GM15510 (cell line): ENCODE results near the gene SCYGR8.

Experiments used
- POLR2A ChIP-seq: IDR thresholded peaks from 3 replicates; pipeline ENCODE4 v1.6.1; 2011; ENCODE audit warnings: borderline replicate concordance; ENCODE audit not compliant: insufficient read length; ENCODE audit errors: extremely low read depth

SCYGR8 gene

DNA sequence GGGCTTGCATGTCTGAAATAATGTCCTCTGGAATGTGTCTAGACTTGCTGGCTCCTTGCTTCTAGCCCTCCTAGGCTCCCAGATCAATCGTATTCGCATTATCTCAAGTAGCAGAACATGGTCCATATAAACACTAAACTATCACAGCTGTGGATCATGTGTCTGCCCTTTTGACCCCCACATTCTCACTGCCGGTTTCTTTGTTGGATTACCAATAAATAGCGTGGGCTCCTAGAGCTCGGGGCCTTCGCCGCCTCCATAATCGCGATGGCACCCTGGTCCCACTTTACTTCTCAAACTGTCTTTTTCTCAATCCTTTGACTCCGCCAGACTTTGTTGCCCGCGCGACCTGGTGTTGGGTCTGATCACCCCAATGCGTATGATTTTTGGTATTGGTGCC lies 6.3 kb upstream of the SCYGR8 start:
- no peak for TF ChIP-seq POLR2A

DNA sequence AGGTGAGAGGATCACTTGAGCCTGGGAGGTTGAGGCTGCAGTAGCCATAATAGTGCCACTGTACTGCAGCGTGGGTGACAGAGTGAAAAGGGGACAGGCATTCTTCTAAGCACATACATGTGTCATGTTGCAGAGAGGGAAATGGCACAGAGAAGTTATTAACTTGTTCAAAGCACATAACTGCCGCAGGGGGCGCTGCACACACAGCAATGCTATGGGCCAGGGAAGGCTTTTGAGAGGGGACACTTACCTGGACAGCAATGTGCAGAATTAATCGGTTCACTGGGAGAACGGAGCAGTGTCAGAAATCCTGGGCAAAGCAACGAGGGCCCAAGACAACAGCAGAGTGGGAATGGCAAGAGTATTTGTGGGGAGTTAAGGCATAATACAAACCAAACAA lies 2.4 kb downstream of the SCYGR8 start:
- TF ChIP-seq POLR2A, result no peak

DNA sequence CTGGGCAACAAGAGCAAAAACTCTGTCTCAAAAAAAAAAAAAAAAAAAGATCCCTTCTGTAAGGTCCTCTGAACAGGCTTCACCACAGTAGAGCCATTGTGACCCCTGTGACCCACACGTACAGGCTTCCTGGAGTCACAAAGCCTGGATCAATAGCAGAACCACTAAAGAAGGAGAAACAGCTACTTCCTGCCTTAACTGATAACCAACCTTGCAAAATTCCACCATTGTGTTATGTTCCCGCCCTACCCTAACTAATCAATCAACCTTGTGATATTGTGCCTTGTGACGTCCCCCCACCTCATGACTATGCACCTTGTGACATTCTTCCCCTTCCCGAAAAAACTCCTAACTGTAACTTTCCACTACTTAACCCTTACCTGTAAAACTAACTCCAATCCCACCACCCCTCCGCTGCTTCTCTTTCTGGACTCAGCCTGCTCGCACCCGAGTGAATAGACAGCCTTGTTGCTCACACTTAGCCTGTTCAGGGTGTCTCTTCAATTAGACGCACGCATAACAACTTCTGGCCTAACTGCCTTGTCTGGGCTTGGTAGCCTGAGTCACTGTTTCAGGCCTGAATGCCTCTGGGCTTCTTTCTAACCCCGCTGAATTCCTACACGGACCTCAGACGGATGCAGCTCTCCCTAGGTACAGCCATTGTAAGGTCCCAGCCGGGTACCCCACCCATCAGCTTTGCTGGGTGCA lies 13.9 kb downstream of the SCYGR8 start:
- TF ChIP-seq POLR2A, result no peak

DNA sequence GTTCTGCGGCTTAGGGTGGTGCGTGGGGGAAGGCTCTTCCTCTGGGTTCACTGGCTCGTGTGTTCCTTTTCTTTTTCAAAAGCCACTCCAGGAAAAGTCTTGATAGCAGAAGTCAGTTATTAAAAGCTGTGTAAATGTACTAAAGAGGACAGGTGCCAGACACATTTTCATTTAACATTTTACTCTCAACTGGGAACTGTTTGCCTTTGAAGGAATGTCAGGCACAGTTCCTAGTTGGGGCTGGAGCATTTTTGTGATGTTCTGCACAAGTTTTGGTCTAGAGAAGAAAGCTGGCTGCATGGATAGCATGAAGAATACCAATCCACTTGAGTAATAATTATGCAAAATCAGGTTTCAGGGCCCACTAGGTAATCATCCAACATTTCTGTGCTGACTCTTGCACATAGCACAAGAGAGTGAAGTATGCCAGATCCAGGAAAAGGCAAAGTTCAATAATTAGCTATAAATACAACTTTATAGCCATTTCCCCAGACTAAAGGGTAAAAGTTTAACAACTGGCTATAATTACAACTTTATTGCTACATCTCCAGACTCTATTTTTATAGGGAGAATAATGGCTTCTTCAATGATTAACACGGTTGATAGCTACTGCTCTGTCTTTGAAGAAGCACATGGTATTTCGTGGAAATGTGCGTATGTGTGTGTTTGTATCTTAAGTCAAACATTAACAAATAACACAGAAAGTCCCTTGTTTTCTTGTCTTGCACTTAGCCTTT lies 16.2 kb downstream of the SCYGR8 start:
- TF ChIP-seq POLR2A, result no peak

DNA sequence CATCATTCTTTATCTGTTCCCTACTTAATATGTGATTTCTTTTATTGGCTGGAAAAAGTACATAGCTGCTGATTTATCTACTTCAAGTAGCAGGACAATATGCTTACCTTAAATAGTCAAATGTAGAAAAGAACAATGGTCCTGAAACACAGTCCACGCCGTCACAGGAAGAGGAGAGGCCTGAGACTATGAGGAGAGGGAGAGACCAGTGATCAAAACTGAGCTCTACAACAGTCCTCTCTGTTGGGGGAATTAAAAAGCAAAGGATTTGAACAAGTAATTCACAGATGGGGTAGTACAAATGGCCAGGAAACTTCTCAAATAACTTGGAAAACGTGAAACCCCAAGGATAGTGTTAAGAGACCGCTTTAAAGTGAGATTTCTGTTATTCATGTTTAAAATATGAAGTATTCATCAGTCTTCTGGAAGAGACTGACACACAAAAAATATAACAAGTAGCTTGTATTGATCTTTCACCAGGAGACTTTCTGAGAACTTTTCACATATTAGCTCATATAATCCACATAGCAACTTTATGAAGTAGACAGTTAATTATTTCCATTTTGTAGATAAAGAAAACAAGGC lies 20.2 kb downstream of the SCYGR8 start:
- no peak for TF ChIP-seq POLR2A

DNA sequence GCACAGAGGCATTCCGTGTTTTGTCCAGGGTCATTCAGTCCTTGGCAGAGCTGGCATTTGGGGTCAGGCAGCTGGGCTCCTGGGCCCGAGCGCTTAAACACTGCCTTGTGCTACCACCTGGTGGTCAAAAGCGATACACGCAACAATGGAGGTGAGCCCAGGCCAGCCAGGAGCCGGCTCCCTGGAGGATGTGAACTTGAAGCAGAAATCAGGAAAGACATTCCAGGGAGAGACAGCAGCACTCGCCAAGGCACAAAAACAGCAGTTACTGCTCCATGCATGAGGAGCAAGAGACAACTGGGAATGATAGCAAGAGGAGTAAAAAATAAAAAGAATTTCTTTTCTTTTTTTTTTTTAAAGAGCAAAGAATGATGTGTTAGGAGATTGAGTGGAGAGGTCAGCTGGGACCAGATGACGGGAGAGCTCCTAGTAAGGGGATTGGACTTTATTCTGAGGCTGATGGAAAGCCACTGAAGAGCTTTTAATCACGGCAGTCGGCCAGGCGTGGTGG lies 20.7 kb downstream of the SCYGR8 start:
- TF ChIP-seq POLR2A, result no peak

DNA sequence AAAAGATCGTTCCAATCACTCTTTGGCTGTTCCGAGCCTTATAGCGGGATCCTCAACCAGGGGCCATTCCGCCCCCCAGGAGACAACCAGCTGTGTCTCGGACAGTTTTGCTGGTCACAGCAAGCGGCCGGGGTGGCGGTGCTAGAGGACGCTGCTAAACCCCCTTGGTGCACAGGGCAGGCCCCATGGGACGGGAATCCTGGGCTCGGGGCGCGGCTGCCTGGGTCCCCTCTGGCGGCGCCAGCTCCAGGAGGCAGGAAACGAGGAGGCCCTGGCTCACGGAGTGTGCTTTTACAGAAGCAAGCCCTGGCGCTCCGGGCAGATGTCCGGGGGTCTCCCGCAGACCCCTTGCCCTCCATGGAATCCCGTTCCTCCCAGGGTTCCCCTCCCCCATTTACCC lies 22.1 kb downstream of the SCYGR8 start:
- no peak for TF ChIP-seq POLR2A

DNA sequence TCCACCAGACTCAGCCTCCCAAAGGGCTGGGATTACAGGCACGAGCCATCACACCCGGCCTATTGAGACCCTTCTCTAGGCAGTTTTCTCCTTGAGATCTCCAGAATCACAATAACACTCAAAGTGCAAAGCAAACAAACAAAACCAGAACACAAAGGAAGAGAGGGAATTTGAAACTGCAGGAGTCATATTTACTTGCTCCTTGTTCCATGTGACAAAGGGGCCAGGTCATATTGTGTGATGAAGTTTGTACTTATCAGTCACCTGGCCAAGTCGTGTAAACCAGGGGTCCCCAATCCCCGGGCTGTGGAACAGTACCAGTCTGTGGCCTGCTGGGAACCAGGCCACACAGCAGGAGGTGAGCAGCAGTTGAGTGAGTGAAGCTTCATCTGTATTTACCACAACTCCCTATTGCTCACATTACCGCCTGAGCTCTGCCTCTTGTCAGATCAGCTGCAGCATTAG lies 26.5 kb downstream of the SCYGR8 start:
- TF ChIP-seq POLR2A, result no peak

DNA sequence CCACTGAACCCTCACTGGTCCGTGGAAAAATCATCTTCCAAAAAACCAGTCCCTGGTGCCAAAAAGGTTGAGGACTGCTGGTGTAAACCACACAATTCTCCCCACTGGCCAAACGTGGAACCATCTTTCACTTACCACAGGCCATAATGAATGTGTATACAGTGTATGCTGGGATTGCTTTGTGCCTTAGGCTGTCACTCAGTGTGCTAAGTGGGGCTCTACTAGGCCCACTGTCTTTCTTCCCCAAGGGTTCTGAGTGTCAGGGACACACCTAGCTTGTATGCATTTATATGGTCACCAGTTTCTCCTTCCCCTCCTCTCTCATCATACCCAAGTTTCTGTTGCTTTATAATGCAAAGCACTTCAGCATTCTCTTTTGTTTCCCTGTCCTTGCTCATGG lies 27.2 kb downstream of the SCYGR8 start:
- TF ChIP-seq POLR2A, result no peak

DNA sequence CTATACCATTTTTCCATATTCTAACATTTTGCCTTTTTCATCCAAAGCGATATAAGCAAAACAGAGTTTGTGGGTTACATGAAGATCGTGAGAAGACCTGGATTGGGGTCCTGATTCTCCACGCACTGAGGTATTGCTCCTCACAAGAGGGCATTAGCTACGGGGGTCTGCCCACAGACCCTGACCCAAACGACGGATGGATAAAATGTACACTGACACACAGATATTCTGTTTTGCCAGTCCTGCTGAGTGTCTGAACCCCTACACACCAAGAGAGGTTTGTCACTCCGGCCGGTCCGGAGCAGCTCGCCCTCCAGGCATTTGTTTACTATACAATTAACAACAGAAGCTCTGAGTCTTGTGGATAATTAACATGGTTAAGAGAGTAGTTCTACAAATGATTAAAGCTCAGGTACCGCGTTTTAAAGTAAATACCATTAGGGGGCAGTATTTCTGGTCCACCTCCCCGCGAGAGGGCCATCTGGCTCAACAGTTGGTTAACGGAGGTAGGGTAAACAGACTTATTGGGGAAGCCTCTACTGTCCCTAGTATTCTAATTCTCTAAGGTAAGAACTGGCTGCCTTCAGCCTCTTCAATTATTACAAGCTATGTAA lies 28.4 kb downstream of the SCYGR8 start:
- TF ChIP-seq POLR2A, result no peak

DNA sequence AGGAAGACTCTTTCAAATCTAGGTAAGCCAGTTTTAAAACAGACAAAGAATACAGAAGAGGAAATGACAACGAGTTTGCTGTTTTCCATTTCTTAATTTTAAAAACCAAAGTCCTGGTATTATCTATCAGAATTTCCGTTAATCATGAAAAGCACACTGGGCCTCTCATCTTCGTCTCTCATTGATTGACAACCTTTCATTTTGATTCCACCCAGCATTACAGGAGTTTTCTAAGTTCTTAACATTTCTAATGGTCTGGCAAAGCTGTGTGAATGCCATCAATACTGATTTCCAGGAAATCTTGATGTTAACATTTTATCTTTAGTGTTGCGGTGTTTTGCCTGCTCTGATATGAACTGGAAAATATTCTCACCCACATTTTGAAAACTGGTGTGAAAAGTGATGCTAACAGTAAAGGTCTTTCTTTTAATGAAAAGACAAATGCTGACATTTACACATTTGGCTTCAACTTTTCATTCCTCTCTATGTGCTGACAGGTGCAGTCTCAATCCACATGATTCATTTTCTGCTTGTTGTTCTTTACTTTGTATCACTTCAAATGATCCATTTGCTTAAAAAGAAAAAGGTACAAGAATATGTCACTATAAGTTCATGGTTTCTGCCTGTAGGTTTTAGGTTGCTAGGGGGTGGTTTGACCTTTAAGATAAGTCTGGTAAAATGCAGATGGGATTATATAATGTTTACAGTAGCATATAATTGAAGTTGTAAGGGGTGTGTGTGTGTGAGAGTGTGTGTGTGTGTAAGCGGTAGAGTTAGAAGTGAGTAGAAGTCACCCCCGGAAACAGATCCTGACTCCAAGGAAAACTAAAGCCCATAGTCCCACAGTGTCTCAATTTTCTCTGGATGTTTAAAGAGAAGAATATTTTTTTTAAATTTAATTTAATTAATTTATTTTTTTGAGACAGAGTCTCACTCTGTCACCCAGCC lies 29.5 kb downstream of the SCYGR8 start:
- TF ChIP-seq POLR2A, result no peak

DNA sequence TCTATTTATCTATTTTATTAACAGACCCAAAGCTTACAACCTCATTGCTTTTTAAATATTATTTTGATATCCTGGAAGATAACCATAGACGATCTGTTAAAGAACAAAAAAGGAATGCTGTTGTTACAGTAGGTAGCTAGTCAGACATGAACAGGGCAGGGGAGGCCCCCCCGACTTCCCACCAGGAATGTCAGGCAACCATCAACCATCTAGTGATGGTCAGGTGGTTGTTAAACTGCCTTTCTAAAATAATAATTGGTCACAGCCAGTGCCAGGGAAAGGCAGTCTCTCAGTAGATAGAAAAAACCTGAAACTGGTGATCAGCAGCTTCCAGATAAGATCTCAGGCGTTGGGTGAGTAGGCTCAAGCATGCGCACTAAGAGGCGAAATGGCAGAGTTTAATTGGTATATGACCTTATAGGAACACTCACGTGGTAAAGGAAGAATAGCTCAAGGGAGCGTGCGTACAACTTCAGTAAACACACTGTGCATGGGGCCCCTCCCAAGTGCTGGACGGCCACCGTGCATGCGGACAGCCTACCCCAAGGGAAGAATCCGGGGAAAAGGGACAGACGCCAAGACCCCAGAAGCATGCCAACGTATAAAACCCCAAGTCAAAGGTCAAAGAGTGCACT lies 35.4 kb downstream of the SCYGR8 start:
- TF ChIP-seq POLR2A, result no peak

DNA sequence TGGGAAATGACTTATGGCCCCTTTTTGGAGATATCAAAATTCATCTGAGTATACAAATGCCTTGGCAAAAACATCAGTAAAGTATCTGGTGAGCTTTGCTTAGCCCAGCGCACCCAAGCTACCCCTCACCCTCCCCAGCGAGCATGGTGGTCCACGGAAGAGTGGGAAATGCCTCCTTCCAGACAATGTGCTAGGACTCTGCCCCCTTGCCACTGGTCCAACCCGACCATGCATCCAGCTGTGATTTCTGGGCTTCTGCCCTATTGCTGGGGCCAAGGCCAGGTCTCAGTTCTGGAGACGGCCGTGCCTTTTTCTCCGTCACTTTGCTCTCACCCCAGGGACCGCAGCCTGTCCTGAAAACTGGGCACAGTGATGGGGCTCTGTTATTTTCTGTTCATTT lies 36.1 kb downstream of the SCYGR8 start:
- no peak for TF ChIP-seq POLR2A

DNA sequence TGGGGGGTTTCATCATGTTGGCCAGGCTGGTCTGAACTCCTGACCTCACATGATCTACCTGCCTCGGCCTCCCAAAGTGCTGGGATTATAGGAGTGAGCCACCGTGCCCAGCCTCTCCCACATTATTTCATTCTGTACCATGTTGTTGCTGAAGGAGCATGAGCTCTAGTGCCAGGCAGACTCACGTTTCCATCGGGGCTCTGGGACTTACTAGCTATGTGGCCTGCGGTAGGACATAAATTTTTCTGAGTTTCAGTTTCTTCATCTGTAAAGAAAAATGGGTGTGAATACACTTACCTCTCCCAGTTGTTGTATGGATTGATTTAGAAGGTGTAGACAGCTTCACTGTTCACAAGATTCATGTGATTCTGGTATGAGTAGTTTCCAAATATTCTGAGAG lies 37.1 kb downstream of the SCYGR8 start:
- TF ChIP-seq POLR2A, result no peak
